ENCODE measurements around the gene ZSCAN12. TPM values are rescaled to one million over a fixed set of nuclear protein-coding genes. Genes with fewer than 3 reads are reported as not detected.
"Not testable (repeated sequence)": the region's sequence is repeated elsewhere in the genome, so short reads cannot be mapped to it uniquely, and the experiment has no call there.

ZSCAN12 gene
- 1.2 TPM for total RNA-seq

DNA sequence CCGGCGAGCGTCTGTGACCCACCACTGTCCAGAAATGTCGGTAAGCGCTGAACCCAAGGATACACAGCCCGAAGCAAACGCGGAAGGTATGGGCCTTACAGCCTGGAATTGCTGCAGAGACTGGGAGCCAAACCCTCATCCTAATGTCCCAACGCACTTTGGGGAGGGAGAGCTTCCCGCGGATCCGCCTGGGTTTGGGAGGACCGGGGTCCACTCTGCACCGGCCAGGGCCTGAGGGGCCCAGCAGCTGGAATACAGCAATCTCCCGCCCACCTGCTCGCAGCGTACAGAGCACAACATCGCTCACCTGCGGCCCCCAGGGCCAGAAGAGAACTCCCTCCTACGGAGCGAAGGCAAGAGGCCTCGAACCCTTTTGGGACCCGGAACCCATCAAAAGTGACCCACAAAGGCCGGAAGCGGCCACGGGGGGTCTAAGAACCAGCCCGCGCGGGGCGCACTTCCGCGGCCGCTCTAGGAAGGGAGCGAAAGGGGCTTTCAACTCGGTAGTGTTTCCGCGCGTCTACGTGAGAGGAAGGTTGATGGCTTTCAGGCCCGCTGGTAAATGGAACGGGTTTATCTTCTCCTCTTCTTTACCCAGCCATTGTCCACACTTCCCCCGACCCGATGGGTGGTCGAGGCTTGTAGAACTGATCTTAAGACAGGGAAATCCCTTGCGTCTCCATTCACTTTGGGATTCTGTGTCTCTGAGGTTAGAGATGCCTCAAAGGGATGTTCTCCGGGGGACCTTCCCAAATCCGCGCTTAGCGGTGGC lies at the start of gene ZSCAN12:
Gene ZSCAN12 (minus strand): TSS at position 398 of the 772 bp plus-strand sequence. CDS start 1,342 bp downstream, outside the sequence.
- ATAC-seq: peak; percentile 98
- peak; percentile 76 for DNase-seq (ENCODE audit: low spot score)

DNA sequence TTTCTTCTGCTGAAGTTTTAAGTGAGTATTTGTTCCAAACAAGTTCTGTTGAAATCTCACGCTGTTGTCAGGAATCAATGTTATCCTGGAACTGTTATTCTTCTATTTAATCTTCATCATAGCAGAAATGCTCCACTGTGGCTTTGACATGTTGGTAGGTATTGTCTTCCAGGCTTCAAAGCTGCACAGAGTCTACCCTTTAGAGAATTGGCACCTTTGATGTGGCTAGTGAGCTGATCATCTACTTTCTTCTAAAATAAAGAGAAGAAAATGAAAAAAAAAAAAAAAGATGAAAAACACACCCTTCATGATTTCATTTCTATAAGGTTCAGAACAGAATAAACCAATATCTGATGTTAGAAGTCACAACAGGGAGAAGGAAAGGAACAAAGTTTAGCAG lies 49.5 kb upstream of the ZSCAN12 start:
- no peak for ATAC-seq
- DNase-seq (ENCODE audit: low spot score): no peak

DNA sequence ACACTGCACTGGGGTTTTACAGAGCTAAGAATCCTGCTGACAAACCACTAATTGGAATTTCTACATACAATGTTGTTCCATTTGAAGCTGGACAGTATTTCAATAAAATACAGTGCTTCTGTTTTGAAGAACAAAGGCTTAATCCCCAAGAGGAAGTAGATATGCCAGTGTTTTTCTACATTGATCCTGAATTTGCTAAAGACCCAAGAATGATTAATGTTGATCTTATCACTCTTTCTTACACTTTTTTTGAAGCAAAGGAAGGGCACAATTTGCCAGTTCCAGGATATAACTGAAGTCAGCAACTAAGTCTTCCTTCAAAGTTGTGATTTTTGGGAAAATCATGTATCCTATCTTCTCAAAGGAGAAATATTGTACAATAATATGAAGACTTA lies 48.0 kb upstream of the ZSCAN12 start:
- ATAC-seq; DNase-seq (ENCODE audit: low spot score): not testable (repeated sequence)

DNA sequence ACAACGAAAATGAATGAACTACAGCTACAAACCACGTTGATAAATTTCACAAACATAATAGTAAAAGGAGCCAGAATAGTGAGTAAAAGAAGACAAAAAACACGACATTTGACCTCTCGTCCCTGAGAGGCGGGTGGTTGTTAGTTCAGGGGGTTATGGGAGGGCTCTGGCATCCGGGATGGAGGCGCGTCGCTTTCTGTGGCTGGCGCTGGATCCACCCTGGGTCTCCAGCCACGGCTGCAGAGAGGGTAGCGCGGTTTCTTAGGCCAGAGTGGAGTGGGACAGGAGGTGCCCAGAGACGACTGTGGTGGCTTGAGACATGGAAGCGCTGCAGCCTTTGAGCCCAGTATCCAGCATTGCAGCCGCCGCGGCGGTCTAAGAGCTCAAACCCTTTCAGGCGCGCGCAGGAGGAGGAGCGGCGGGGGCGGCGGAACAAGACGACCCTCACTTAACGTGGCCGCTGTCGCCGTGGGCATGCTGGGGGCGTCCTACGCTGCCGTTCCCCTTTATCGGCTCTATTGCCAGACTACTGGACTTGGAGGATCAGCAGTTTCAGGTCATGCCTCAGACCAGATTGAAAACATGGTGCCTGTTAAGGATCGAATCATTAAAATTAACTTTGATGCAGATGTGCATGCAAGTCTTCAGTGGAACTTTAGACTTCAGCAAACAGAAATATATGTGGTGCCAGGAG lies 47.4 kb upstream of the ZSCAN12 start:
- no peak for ATAC-seq

DNA sequence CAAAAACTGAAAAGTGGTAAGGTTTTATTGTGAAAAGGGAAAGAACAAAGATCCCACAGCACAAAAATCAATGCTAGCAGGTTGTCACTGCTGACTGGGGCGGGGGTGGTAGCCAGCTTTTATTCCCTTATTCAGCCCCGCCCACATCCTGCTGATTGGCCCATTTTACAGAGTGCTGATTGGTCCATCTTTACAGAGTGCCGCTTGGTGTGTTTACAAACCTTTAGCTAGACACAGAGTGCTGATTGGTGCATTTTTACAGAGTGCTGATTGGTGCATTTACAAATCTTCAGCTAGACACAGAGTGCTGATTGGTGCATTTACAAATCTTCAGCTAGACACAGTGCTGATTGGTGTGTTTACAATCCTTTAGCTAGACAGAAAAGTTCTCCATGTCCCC lies 45.2 kb upstream of the ZSCAN12 start:
- ATAC-seq; DNase-seq (ENCODE audit: low spot score): not testable (repeated sequence)

More for the DNA sequence above, 47.4 kb upstream of the ZSCAN12 start:
- no peak for DNase-seq (ENCODE audit: low spot score)

DNA sequence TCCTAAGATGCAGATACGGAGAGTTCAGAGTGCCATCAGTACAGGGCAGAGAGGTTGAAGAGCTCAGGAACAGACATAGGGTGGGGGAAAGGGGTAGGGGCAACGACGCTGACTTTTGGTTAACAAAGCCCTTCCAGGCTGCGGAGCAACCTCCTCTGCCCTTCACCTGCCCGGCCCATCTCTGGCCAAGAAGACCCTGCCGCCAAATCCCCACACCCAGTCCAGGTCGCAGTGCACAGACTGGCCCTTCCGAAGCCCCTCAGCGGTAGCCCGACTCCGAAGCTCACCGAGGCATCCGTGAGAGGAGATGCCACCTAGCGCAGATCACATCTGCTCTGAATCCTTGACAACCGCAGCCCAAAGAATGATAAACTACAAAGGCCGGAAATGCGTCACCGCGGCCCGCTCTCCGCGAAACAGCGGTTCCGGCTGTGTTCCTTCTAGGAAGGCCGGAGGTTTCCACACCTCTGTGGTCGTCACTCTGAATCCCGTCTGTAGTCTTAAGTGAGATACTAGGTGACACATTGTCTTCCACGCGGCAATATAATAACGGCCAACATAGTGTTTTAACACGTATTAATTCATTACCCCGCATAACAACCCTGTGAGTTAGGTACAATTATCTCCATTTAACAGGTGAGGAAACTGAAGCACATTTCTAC lies 43.7 kb upstream of the ZSCAN12 start, which contains the start of gene ZSCAN23:
Gene ZSCAN23 (minus strand): TSS at position 380 of the 662 bp plus-strand sequence. CDS start 7,225 bp downstream, outside the sequence.
- peak; percentile 60 for ATAC-seq
- DNase-seq (ENCODE audit: low spot score): no peak

DNA sequence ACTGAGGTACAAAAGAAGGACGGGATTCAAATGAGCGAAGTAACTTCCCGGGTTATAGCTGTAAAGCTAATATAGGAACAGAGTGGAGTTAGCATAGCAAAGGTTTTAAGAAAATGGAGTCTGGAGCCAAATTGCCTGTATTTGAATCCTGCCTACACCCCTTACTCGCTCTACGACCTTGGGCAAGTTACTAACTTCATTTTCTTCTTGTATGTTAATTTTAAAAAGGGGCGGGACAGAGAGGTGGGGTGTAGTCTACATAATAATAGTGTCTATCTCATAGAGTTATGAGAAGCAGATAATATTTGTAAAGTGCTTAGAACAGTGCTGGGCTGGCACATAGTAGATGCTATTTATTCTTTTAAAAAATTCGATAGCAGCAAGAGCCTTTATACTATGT lies 43.0 kb upstream of the ZSCAN12 start:
- ATAC-seq (no peak), DNase-seq (ENCODE audit: low spot score) (no peak)

DNA sequence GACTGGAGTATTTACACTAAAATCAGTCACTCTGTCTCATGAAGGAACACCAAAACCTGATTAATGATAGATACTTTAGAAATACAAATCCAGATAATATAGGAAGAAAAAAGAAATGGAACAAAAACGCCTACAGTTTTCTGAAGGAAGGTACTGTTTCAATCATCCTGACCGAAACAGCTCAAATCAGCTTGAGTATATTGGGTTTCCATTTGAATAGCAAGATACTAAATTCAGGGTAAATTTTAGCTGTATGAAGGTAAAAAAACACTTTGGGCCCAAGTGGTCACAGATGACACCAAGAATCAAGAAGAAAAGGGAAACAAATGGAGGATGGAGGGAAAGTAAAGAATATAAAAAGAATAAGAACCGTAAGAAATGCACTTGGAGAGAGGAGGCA lies 36.9 kb upstream of the ZSCAN12 start:
- no peak for DNase-seq (ENCODE audit: low spot score)
- no peak for ATAC-seq

DNA sequence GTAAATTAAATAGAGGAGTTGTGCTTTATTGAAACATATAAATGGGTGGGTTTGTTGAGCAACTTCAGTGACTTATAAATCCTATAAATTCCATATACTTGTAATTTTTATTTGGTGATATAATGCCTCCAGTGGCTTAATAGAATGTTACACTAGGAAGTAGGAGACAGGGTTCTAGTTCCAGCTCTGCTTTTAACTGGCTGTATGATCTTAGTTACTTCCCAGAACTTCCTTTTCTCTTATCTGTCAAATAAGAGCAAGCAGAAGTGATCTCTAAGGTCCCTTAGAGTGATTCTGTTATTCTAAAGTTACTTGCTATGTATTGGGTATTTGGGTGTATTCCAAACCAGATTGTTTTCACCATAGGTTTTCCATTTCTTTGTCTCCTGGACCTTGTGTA lies 33.6 kb upstream of the ZSCAN12 start:
- no peak for ATAC-seq
- DNase-seq (ENCODE audit: low spot score): no peak

DNA sequence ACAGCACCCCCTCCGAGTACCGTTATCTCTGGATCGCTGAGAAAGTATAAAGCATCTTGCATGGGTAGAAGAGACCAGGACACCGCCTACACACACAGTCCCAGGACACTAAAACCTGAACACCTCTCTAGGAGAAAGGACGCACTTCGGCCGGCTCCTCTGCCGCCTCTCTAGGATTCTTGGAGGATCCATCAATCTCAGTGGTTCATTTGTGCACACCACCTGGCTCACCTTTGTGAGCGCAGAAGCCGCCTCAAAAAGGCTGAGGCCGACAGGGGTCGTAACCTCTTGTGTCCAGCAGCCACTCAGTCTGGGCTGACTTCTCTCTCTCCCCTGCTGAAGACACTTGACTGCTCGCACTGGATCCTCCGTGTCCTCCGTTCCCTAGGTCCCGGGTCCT lies 30.2 kb upstream of the ZSCAN12 start:
- ATAC-seq: no peak

DNA sequence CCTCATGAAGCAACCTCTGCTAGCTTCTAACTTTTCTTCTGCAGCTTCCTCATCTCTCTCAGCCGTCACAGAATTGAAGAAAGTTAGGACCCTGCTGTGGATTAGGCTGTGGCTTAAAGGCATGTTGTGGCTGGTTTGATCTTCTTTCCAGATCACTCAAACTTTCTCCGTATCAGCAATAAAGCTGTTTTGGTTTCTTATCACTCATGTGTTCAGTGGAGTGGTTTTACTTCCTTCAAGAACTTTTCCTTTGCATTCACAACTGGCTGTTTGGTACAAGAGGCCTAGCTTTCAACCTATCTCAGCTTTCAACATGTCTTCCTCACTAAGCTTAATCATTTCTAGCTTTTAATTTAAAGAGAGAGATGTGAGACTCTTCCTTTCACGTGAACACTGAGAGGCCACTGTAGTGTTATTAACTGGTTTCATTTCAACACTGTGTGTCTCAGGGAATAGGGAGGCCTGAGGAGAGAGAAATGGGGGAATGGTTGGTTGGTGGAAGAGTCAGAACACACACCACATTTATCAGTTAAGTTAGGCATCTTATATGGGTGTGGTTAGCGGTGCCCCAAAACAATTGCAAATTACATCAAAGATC lies 26.5 kb upstream of the ZSCAN12 start:
- no peak for DNase-seq (ENCODE audit: low spot score)
- no peak for ATAC-seq

More for the DNA sequence above, 30.2 kb upstream of the ZSCAN12 start:
- no peak for DNase-seq (ENCODE audit: low spot score)

DNA sequence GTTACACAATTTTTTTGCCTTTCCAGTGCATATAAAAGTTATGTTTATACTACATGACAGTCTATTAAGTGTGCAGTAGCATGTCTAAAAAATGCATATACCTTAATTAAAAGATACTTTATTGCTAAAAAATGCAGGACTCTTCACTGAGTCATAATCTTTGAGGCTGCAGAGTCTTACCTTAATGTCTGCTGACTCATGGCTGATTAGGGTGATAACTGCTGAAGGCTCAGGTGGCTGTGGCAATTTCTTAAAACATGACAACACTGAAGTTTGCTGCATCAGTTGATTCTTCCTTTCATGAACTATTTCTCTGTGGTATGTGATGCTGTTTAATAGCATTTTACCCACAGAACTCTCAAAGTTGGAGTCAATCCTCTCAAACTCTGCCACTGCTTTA lies 24.6 kb upstream of the ZSCAN12 start:
- ATAC-seq: no peak

DNA sequence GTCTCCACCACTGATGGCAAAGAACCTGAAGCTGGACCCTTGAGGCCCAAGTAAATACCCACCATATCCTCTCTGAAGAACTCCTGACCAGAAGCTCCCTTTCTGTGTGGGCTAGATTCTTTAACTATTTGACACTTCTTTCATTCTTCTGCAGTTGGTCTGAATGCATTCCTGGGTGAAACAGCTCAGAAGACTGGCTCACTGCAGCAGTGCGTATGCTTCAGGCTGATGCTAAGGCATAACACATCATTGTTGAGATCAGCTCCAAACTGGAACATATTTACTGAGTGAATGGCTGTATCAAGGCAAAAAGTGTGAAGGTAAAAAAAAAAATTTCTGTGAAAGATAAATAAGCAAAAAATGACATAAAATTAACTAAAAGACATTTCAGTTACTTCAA lies 24.0 kb upstream of the ZSCAN12 start:
- ATAC-seq: no peak
- no peak for DNase-seq (ENCODE audit: low spot score)

More for the DNA sequence above, 24.6 kb upstream of the ZSCAN12 start:
- DNase-seq (ENCODE audit: low spot score): no peak

DNA sequence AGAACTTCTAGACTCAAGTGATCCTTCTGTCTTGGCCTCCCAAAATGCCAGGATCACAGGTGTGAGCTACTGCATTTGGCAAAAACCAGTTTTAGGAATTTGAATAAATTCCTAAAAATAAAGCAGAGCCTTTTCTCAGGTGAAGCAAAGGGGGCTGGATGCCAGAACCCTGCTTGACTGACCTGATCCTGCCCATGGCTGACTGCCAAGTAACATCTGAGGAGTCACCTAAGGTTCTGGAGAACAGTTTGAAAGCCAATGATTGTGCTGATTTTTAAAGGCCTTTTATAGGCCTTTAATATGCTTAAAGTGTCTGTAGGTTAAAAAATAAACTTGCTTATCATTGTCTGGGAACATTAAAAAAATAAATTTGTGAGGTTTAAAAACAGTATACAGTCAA lies 14.1 kb upstream of the ZSCAN12 start:
- DNase-seq (ENCODE audit: low spot score) (no peak), ATAC-seq (no peak)

DNA sequence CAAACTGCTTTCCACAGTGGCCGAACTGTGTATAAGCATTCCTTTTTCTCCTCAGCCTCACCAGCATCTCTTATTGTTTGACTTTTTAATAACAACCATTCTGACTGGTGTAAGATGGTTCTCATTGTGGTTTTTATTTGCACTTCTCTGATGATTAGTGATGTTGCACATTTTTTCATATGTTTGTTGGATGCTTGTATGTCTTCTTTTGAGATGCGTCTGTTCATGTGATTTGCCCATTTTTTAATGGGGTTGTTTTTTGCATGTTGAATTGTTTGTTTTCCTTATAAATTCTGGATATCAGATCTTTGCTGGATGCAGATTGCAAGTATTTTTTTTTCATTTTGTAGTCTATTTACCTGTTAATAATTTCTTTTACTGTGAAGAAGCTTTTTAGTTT lies 11.2 kb upstream of the ZSCAN12 start:
- DNase-seq (ENCODE audit: low spot score): no peak
- ATAC-seq: no peak

DNA sequence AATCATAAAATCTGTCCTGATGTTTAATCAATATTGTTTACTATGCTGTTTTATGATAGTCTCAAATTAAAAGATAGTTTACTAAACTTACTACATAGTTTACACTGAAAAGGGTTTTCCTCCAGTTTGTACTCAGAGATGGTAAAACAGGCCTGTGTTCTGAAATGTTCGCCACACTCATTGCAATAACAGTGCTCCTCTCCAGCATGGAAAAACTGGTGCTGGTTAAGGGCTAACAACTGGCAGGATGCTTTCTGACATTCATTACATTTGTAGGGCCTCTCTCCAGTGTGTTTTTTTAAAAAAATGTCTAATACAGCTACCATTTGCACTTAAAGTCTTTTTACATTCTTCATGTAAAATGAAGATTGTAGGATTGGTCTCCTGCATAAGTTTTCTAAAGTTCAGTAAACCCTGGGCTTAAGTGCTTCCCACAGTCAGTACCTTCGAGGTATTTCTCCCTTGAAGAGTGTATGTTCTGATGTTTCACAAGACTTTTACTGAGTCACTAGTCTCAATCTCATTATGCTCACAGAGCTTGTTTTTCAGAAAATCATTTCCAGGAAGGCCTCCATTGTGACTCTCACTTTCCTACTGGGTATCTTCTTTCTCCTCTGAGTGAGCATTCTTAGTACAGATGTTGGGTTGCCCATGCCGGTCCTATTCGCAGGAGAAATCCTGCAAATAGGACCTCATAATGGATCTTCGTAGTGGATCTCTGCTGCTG lies 8.7 kb upstream of the ZSCAN12 start:
- DNase-seq (ENCODE audit: low spot score) (no peak), ATAC-seq (no peak)

DNA sequence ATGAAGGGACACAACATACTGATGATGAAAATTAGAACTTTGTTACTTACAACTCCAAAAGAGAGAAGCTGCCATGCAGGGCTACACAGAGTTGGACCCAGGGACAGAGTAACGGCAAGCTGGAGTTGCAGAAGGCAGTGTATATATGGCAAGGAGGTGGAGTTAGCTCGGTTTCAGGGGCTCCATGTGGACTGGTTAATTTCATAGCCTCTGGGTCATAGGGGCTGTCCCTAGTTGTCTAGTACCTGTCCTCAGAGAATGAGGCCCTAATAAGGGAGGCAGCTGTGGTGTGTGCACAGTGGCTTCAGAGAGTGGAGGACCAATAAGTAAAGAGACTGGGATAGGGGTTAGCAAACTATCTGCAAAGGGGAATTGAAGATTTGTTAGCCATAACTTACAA lies 7.9 kb upstream of the ZSCAN12 start:
- no peak for DNase-seq (ENCODE audit: low spot score)
- ATAC-seq: no peak

DNA sequence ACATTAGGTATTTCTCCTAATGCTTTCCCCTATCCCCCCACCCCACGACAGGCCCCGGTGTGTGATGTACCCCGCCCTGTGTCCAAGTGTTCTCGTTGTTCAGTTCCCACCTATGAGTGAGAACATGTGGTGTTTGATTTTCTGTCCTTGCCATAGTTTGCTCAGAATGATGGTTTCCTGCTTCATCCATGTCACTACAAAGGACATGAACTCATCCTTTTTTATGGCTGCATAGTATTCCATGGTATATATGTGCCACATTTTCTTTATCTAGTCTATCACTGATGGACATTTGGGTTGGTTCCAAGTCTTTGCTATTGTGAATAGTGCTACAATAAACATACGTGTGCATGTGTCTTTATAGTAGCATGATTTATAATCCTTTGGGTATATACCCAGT lies 4.4 kb upstream of the ZSCAN12 start:
- ATAC-seq; DNase-seq (ENCODE audit: low spot score): not testable (repeated sequence)

DNA sequence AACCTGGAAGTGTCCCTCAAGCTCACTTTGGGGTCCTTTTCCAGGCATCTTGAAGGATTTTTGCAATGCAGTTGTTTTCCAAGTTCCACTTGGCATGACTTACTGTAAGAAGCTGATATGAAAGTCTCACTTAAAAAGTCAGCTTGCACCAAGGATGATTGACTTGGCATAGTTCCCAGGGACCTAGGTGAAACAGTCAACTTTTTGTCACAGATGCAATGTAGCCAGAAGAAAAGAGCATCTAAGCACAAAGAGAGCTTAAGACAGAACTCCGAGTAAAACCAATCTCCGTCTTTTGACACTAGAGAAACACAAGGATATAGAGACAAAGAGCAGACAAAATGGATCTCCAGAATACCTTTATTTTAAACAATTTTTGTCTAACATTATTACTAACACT lies 2.6 kb upstream of the ZSCAN12 start:
- ATAC-seq (no peak), DNase-seq (ENCODE audit: low spot score) (no peak)

DNA sequence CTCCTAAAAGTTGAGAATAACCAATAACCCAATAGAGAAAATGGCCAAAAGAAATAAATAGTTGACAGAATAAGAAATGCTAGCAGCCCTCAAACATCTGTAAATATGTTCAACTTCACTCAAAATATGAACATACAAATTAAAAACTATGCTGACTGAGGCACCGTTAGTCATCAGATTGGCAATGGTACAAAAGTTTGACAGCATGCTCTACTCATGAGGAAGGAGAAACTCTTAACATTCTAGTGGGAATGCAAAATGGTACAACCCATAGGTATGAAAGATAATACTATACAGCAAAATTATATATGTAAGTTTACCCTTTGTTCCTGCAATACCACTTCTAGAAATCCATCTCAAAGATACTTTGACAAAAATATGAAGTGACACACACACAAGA lies 1.6 kb upstream of the ZSCAN12 start:
- no peak for ATAC-seq
- DNase-seq (ENCODE audit: low spot score): no peak

DNA sequence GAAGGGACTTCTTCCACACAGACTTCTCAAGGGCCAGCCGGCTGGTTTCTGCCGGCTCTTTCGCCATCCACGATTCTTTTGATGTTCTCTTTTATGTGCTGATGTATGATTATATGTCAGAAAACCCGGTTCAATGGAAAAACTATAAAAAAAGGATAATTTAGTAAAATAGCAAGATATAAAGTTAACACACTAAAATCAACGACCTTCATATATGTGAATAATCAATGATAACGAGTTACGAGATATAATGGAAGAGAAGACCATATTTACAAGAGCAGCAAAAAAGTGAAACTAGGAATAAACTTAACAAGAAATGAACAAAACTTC lies 540 bp upstream of the ZSCAN12 start:
- ATAC-seq (no peak), DNase-seq (ENCODE audit: low spot score) (no peak)

Data from left lobe of liver (tissue), 2 donors.